Urinary bladder (tissue), 4 donors: ENCODE data around the gene ZRANB3. TPM values are rescaled to one million over a fixed set of nuclear protein-coding genes. Genes with fewer than 3 reads are reported as not detected.
"Not testable (repeated sequence)": the region's sequence is repeated elsewhere in the genome, so short reads cannot be mapped to it uniquely, and the experiment has no call there.

ENCODE experiments used
- DNase-seq: peaks from one replicate; pipeline ENCODE4 v3.0.0-alpha.2; 2015; ENCODE audit errors: extremely low spot score
- H3K27ac ChIP-seq: one replicate; pipeline ENCODE4 v1.5.1; 2013; ENCODE audit warnings: low read depth, mild to moderate bottlenecking, moderate library complexity
- H3K36me3 ChIP-seq: one replicate; pipeline ENCODE4 v1.6.1; 2013; ENCODE audit warnings: mild to moderate bottlenecking, moderate library complexity; ENCODE audit not compliant: insufficient read depth
- H3K4me1 ChIP-seq: one replicate; pipeline ENCODE4 v1.6.1; 2013; ENCODE audit warnings: mild to moderate bottlenecking, moderate library complexity; ENCODE audit not compliant: insufficient read depth
- H3K4me3 ChIP-seq: one replicate; pipeline ENCODE4 v1.5.1; 2013; ENCODE audit warnings: low read depth, low read length
- WGBS: extraction: QIAGEN DNeasy Blood & Tissue Kit; methylation state at CpG from one replicate; pipeline ENCODE4 v1.1.7; 2013; 5-methylcytosine and 5-hydroxymethylcytosine counted together
- polyA plus RNA-seq: library from polyadenylated mRNA; stranded (reverse); fragments of 200-250 nt; gene quantifications from one replicate; pipeline ENCODE4 v1.2.3, GENCODE V29; 2013
- small RNA-seq: library from RNA; depleted of rRNA; stranded (forward); fragments of <200 nt; gene quantifications from one replicate; pipeline ENCODE3, GENCODE V24; 2014
- total RNA-seq: library from RNA; depleted of rRNA; stranded (reverse); fragments of >200 nt; gene quantifications from one replicate; pipeline ENCODE4 v1.2.3, GENCODE V29; 2014
- donor health status: healthy with polysubstance abuse.
- donor health status: healthy.

ZRANB3 gene
- total and polyA plus RNA-seq, 2 donors: 2.2 to 17.4 TPM

- Histone ChIP-seq H3K4me3 (no peak overlapping the region), H3K4me1 (no peaks in the 10 kb centered on the region), H3K27ac (no peak overlapping the region), H3K36me3 (no peaks in the 10 kb centered on the region)
- no peak for DNase-seq
- 97% methylated on average over 3 of the region's 3 CpGs for WGBS
These were observed 435.4 kb downstream of the ZRANB3 start for GRCh38 chr2:135095591-135095990.

GRCh38 chr2:135094508-135094907 is 436.5 kb downstream of the ZRANB3 start:
- WGBS: 55% methylated on average over 2 of the region's 2 CpGs
- DNase-seq: no peak

GRCh38 chr2:135093670-135094330 is 437.2 kb downstream of the ZRANB3 start:
- no peaks in the 10 kb centered on the region for H3K4me1 ChIP-seq
- 82% methylated on average over 3 of the region's 3 CpGs for WGBS
- no peak overlapping the region for H3K27ac ChIP-seq
- no peak for DNase-seq
- no peak overlapping the region for H3K4me3 ChIP-seq
- H3K36me3 ChIP-seq: no peaks in the 10 kb centered on the region

More at GRCh38 chr2:135094508-135094907, 436.5 kb downstream of the ZRANB3 start:
- H3K4me3 ChIP-seq: no peak overlapping the region
- no peaks in the 10 kb centered on the region for H3K36me3 ChIP-seq
- H3K27ac ChIP-seq: no peak overlapping the region
- H3K4me1 ChIP-seq: no peaks in the 10 kb centered on the region

- Histone ChIP-seq H3K4me1 (no peaks in the 10 kb centered on the region), H3K27ac (no peak overlapping the region), H3K4me3 (no peak overlapping the region), H3K36me3 (no peaks in the 10 kb centered on the region)
- DNase-seq: no peak
These were observed 437.8 kb downstream of the ZRANB3 start for GRCh38 chr2:135093193-135093592.

- Histone ChIP-seq H3K4me1 (no peaks in the 10 kb centered on the region), H3K36me3 (no peaks in the 10 kb centered on the region), H3K27ac (no peak overlapping the region), H3K4me3 (no peak overlapping the region)
- no peak for DNase-seq
- 93% methylated on average over 1 of the region's 1 CpG for WGBS
These were observed 439.3 kb downstream of the ZRANB3 start for GRCh38 chr2:135091681-135092080.

GRCh38 chr2:135089597-135089996 is 441.4 kb downstream of the ZRANB3 start:
- not testable (repeated sequence) for H3K4me3 ChIP-seq, DNase-seq, H3K4me1 ChIP-seq, H3K36me3 ChIP-seq, H3K27ac ChIP-seq
- WGBS: 99% methylated on average over 4 of the region's 4 CpGs

Small RNA genes within 50 kb of the gene (small RNA-seq; reads per million reads assigned to genes)
- gene SNORA40B: 0.24 reads per million

Other genes starting within 250 kb of the ZRANB3 start
- gene R3HDM1, start 266 bp upstream of the ZRANB3 start, total RNA-seq: 27.5 TPM
- 13.5 TPM for gene R3HDM1, start 266 bp upstream of the ZRANB3 start, polyA plus RNA-seq
- gene UBXN4, start 210.6 kb upstream of the ZRANB3 start, total RNA-seq: 107 TPM
- 46.6 TPM for gene UBXN4, start 210.6 kb upstream of the ZRANB3 start, polyA plus RNA-seq